Nephron progenitor cell (in vitro differentiated cells): ENCODE measurements around the gene ZNF213.

ENCODE experiments used
- DNase-seq: peaks from one replicate; pipeline ENCODE4 v3.0.0; 2021
- H3K27ac Mint-ChIP-seq: 2 replicates; pipeline ENCODE4 v1.8.0; 2021; ENCODE audit warnings: mild to moderate bottlenecking, moderate library complexity, mixed read lengths
- H3K27me3 Mint-ChIP-seq: 2 replicates; pipeline ENCODE4 v1.8.0; 2021; ENCODE audit warnings: mild to moderate bottlenecking, low read depth, mixed read lengths; ENCODE audit not compliant: poor library complexity
- H3K36me3 Mint-ChIP-seq: 2 replicates; pipeline ENCODE4 v1.8.0; 2021; ENCODE audit warnings: low read depth, mixed read lengths
- H3K4me1 Mint-ChIP-seq: 2 replicates; pipeline ENCODE4 v1.8.0; 2021; ENCODE audit warnings: mixed read lengths
- H3K4me3 Mint-ChIP-seq: 2 replicates; pipeline ENCODE4 v1.8.0; 2021; ENCODE audit warnings: mild to moderate bottlenecking, moderate library complexity, mixed read lengths
- H3K9me3 Mint-ChIP-seq: 2 replicates; pipeline ENCODE4 v1.8.0; 2021; ENCODE audit warnings: mild to moderate bottlenecking, moderate library complexity, mixed read lengths
- CTCF ChIP-seq: fragments of 200-600 bp; sonication (generic); IDR thresholded peaks from 2 replicates; pipeline ENCODE4 v1.5.0; 2021; ENCODE audit warnings: antibody characterized with exemption

The ZNF213 gene

DNA sequence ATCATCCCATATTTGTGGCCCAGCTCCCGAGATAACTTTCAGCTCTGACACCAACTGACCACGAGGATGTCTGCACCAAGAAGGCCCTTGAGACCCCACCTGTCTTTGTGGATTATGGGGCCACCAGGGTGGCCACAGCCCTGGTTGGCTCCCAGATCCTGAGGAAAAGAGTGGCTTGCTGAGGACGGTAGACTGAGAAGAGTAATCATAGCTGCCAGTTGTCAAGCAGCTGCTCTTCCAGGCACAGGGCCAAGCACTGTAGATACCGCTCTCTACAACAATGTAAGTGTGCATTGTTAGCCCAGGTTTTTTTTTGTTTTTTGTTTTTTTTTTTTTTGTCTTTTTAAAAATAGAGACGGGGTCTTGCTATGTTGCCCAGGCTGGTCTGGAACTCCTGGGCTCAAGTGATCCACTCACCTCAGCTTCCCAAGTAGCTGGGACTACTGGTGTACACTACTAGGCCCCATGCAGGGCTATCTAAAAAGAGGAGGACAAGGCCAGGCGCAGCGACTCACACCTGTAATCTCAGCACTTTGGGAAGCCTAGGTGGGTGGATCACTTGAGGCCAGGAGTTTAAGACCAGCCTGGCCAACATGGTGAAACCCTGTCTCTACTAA lies 12.9 kb upstream of the ZNF213 start:
- H3K9me3 Mint-ChIP-seq = no peaks in the 10 kb centered on the region
- TF ChIP-seq CTCF = no peak
- no peak overlapping the region for H3K4me3 Mint-ChIP-seq
- peaks cover 16% of the 10 kb centered on the region for H3K36me3 Mint-ChIP-seq
- no peak for DNase-seq
- H3K27ac Mint-ChIP-seq = peak overlapping the region; percentile 83
- peaks cover 35% of the 10 kb centered on the region for H3K4me1 Mint-ChIP-seq
- peaks cover 4% of the 10 kb centered on the region for H3K27me3 Mint-ChIP-seq

DNA sequence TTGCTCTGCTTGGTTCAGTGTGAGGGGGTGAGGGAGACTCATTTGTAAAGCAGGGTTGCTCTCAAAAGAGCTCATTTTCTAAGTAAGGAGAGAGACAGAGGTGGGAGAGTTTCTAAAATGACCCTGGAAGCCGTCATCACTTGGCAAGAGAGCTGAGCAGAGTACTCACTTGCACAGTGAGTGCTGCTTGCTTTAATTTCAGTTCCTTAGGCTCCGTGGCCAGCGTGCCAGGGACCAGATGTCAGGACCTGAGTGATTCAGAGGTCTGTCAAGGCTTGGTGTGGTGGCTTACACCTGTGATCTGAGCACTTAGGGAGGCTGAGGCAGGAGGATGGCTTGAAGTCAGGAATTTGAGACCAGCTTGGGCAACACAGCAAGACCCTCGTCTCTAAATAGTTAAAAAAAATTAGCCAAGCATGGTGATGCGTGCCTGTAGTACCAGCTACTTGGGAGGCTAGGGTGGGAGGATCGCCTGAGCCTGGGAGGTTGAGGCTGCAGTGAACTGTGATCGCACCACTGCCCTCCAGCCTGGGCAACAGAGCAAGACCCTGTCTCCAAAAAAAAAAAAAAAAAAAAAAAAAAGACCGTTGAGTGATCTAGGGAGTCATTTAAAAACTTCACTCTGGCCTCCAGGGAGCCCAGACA lies 11.8 kb upstream of the ZNF213 start:
- peaks cover 4% of the 10 kb centered on the region for H3K27me3 Mint-ChIP-seq
- peaks cover 14% of the 10 kb centered on the region for H3K36me3 Mint-ChIP-seq
- no peak for DNase-seq
- no peaks in the 10 kb centered on the region for H3K9me3 Mint-ChIP-seq
- H3K4me3 Mint-ChIP-seq = peak overlapping the region; percentile 85
- peaks cover 35% of the 10 kb centered on the region for H3K4me1 Mint-ChIP-seq
- no peak for TF ChIP-seq CTCF
- H3K27ac Mint-ChIP-seq = no peak overlapping the region

DNA sequence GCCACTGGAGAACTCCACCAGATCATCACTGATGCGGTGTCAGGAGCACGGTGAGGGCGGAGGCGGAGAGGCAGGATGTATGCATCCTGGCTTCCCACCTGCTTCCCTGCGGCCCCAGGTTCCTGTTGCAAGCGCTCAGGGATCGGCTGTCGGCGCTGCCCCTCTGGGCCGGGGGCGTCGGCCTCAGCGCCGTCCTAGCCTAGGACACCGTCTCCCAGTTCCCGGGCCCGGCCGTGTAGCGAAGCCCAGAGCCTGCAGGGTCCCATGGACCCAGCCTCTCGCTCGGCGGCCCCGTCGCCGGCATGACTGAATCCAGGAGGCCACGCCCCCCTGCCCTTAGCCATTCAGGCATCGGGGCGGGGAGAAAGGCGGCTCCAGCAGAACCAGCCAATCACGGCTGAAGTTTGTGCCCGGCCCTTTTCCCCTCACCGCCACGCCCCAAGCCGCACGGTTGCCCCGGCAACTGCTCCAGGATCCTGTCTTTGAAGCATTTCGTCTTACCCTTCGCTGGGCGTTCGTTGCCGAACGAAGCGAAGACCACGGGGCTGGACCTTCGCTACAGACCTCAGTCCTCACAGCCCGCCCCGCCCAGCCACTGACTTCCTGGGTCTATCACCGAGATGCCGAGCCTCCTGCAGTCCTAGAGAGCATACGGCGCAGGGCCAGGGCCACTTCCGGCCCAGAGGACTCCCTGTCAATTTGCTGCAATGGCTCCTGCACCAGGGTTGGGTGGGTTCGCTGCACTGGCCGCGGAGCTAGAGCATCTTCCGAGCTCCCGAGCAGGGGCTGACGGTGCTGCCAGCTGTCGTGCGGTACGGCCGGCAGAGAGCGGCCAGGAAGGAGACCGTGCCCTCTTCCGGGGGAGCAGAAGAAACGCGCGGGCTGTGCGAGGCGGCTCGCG lies 10.6 kb upstream of the ZNF213 start:
- H3K27ac Mint-ChIP-seq = peak overlapping the region; percentile 96
- DNase-seq = peak; percentile 100
- H3K36me3 Mint-ChIP-seq = peaks cover 13% of the 10 kb centered on the region
- H3K4me1 Mint-ChIP-seq = peaks cover 38% of the 10 kb centered on the region
- TF ChIP-seq CTCF = no peak
- peaks cover 4% of the 10 kb centered on the region for H3K27me3 Mint-ChIP-seq
- peak overlapping the region; percentile 89 for H3K4me3 Mint-ChIP-seq
- no peaks in the 10 kb centered on the region for H3K9me3 Mint-ChIP-seq

DNA sequence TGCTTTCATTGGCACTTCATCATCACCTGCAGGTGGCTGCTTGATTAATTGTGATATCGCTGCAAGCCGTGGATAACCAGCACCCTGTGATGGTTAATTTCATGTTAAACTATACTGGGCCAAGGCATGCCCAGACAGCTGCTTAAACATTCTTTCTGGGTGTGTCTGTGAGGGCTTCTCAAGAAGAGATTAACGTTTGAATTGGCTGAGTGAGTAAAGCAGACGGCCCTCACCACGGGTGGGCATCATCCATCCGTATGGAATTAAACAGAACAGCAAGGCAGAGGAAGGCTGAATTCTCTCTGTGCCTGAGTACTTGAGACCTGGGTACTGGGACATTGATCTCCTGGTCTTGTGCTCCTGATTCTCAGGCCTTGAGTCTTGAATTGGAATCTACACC lies 7.1 kb upstream of the ZNF213 start:
- H3K4me1 Mint-ChIP-seq = peaks cover 42% of the 10 kb centered on the region
- peaks cover 2% of the 10 kb centered on the region for H3K27me3 Mint-ChIP-seq
- no peaks in the 10 kb centered on the region for H3K9me3 Mint-ChIP-seq
- H3K4me3 Mint-ChIP-seq = no peak overlapping the region
- H3K27ac Mint-ChIP-seq = no peak overlapping the region
- DNase-seq = no peak
- H3K36me3 Mint-ChIP-seq = peaks cover 33% of the 10 kb centered on the region
- no peak for TF ChIP-seq CTCF

- Mint-ChIP-seq H3K36me3 (peaks cover 33% of the 10 kb centered on the region), H3K9me3 (no peaks in the 10 kb centered on the region), H3K4me1 (peaks cover 45% of the 10 kb centered on the region), H3K4me3 (no peak overlapping the region), H3K27me3 (no peaks in the 10 kb centered on the region), H3K27ac (peak overlapping the region; percentile 95)
- peak; percentile 70 for DNase-seq
- TF ChIP-seq CTCF = peak; percentile 85
Observed at GRCh38 chr16:3129137-3130131, 5.4 kb upstream of the ZNF213 start.
